HG03565 (cell line): Measurements from ENCODE around the gene TEX261.

Experiments
- ATAC-seq: cut with Tn5 transposase; IDR thresholded peaks from one replicate; pipeline ENCODE4 v1.9.1; 2021; ENCODE audit warnings: mild to moderate bottlenecking, moderate library complexity; ENCODE audit not compliant: unreplicated experiment

TEX261 gene

DNA sequence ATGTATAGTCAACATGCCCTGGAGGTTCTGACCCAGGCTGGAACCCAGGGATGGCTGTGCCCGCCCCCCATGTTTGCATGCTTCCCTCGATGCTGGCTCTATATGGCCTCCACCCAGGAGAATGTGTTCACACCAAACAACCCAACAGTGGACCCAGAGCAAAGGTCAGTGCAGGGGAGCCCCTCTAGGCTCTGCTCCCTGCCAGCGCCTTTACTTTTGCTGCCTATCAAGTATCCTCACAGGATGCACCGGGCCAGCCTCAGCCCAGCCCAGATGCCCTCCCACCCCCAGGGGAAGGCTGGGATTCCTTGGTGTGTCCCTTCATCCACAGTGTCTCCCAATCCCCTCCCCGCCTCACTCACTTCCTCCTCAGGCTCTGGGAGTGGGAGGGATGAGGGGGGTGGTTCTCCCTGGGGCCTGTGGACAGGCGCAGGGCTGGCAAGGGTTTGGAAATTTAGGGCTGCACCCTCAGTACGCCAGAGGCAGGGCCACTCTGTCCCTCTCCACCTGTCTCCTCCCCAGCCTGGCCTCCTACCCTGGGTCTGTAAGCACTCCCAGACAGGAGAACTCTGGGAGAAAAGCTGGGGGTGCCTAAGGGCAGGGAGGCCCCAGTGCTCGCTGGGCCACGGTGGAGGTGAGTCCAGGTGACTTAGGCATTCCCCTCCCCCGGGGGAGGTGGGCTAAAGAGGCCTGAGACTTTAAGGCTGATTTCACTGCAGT is 56.6 kb downstream of the TEX261 start:
- no peak for ATAC-seq

DNA sequence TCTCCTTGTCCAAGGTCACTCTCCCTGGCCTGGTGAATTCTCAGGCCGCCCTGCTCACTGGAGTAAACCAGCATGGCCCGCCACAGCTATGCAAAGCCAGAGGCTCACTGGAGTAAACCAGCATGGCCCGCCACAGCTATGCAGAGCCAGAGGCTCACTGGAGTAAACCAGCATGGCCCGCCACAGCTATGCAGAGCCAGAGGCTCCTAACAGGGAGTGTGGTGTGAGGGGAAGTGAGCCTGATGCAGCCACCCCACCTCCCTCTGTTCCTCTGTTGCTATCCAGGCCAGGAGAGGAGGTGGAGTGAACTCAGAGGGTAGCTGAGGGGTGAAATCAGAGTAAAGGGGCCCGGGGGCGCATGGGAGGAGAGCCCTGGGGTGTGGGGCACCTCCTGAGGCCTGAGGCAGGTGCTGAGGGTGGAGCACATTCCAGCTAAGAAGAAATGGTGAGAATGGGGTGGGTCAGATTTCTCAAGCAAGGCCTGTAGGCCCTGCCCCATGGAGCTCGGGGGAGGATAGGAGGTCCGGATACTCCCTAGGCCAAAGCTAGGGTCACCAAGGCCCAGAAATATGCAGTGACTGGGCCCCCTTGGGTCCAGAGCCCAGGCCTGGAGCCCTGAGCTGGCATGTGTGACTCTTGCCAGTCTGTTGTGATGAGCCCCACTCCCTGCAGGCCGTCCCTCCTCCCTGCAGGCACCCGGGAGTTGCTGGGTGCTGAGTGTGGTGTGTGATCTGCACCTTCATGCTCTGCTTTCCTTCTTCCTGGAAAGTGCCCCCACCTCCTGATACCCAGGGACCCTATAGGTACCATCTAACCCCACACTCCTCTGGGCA is 57.5 kb downstream of the TEX261 start:
- no peak for ATAC-seq

DNA sequence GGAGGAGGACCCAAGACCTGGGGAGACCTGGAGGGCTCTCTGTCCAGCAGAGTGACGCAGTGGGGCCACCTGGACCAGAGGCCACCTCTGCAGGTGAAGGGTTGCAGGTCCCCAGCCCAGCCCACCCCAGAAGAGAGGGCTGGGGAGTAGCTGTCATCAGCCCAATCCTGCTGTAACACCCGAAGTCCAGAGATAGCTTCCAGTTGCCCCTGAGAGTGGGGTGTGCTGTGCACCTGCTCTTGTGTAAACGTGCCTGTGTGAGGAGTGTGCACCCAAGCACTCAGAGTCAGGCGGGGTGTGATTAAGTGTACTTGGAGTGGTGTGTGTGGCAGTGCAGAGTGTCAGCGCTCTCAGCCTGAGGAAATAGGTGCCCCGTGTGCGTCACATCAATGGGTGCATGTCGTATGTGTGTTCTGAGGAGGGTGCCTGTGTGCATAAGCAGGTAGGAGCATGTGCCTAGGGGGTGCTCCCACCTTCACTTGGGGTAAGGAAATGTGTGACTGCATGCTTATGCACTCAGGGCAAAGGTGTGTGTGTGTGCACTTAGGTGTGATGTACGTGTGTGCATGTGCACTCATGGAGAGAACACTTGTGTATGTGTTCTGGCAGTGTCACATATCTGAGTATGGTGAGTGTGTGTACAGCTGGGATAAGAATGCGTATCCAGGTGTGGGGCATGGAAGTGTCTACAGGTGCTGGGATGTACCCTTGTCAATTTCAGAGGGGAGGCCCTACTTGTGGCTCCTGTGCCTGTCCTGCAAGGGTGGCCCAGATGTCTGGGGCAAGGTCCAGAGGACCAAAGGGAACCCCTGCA is 58.3 kb downstream of the TEX261 start:
- ATAC-seq, result no peak
